HepG2 (cell line): ENCODE measurements around the gene MCM8. TPM values are rescaled to one million over a fixed set of nuclear protein-coding genes. Genes with fewer than 3 reads are reported as not detected.
A peak's percentile ranks its signal among the peaks of the same experiment; 100 is the strongest.

Experiments
- FOXO1 ChIP-seq: sonication (generic); formaldehyde crosslinking; IDR thresholded peaks from 2 replicates; pipeline ENCODE4 v1.4.0; 2020; ENCODE audit warnings: missing genetic modification reagents
- KLF9 ChIP-seq: IDR thresholded peaks from 2 replicates; pipeline ENCODE4 v1.6.1; 2016; ENCODE audit warnings: low read depth
- NCOA2 ChIP-seq: sonication (generic); formaldehyde crosslinking; IDR thresholded peaks from 2 replicates; pipeline ENCODE4 v1.8.0; 2022; ENCODE audit warnings: inconsistent platforms
- NFE2L2 ChIP-seq: fragments of 150-350 bp; IDR thresholded peaks from 2 replicates; pipeline ENCODE4 v1.6.1; 2014; ENCODE audit warnings: low read length
- RBM39 ChIP-seq: fragments of 200-400 bp; formaldehyde crosslinking; IDR thresholded peaks from one replicate; pipeline ENCODE4 v1.6.1; 2018; ENCODE audit warnings: antibody characterized with exemption, mild to moderate bottlenecking, low read depth, low read length; ENCODE audit not compliant: poor library complexity, severe bottlenecking
- SALL2 ChIP-seq: sonication (generic); formaldehyde crosslinking; IDR thresholded peaks from 2 replicates; pipeline ENCODE4 v1.8.1; 2023; ENCODE audit warnings: mild to moderate bottlenecking, missing genetic modification reagents, inconsistent platforms
- SP1 ChIP-seq, 2 experiments: fragments of 450-650 bp in 1 of 2; sonication (generic) in 1 of 2; formaldehyde crosslinking in 1 of 2; IDR thresholded peaks; 2 replicates each; pipeline versions ENCODE4 v1.4.0 to v1.6.1; 2016 to 2020; ENCODE audit warnings: missing genetic modification reagents in 1 of 2
- ZFP82 ChIP-seq: sonication (generic); formaldehyde crosslinking; IDR thresholded peaks from 2 replicates; pipeline ENCODE4 v1.5.1; 2020; ENCODE audit warnings: mild to moderate bottlenecking, missing genetic modification reagents, borderline replicate concordance
- ZNF224 ChIP-seq: sonication (generic); formaldehyde crosslinking; IDR thresholded peaks from 2 replicates; pipeline ENCODE4 v1.5.0; 2020; ENCODE audit warnings: mild to moderate bottlenecking, missing genetic modification reagents
- ZNF605 ChIP-seq: sonication (generic); formaldehyde crosslinking; IDR thresholded peaks from 2 replicates; pipeline ENCODE4 v1.8.0; 2022; ENCODE audit warnings: mild to moderate bottlenecking, missing genetic modification reagents
- ZNF615 ChIP-seq: sonication (generic); formaldehyde crosslinking; IDR thresholded peaks from 2 replicates; pipeline ENCODE4 v1.5.0; 2020; ENCODE audit warnings: mild to moderate bottlenecking, missing genetic modification reagents, borderline replicate concordance
- polyA plus RNA-seq, 8 experiments: library from polyadenylated mRNA; depleted of rRNA in 3 of 8; stranded (reverse) in 7 of 8; unstranded in 1 of 8; fragments of >200 nt; fragmentation: Illumina TruSeq in 4 of 8; extraction: Trizol in 4 of 8; gene quantifications; 2 replicates each; pipeline versions ENCODE4 v1.2.1 to v1.2.3, GENCODE V29; 2011 to 2016; ENCODE audit warnings: low read depth in 4 of 8, missing spikeins in 1 of 8, mixed read lengths in 1 of 8; ENCODE audit not compliant: insufficient read depth in 1 of 8
- total RNA-seq, 5 experiments: library from RNA; depleted of rRNA; stranded (reverse); fragments of >200 nt; fragmentation: Illumina TruSeq; extraction: Trizol; gene quantifications; 2 replicates each; pipeline ENCODE4 v1.2.3, GENCODE V29; 2016; ENCODE audit warnings: low read depth in 1 of 5
- TF ChIP-seq, protein P1 (sequence below): IDR thresholded peaks from 2 replicates; pipeline ENCODE4 v1.6.1; 2018; ENCODE audit warnings: missing genetic modification reagents
- TF ChIP-seq, protein P2 (sequence below): sonication (generic); formaldehyde crosslinking; IDR thresholded peaks from 2 replicates; pipeline ENCODE4 v1.5.0; 2020; ENCODE audit warnings: mild to moderate bottlenecking, missing genetic modification reagents
- TF ChIP-seq, protein P3 (sequence below): sonication (generic); formaldehyde crosslinking; IDR thresholded peaks from 2 replicates; pipeline ENCODE4 v1.4.0; 2020; ENCODE audit warnings: mild to moderate bottlenecking, missing genetic modification reagents
- TF ChIP-seq, protein P4 (sequence below): IDR thresholded peaks from 2 replicates; pipeline ENCODE4 v1.6.1; 2016; ENCODE audit warnings: control low read depth
- TF ChIP-seq, protein P5 (sequence below): sonication (generic); formaldehyde crosslinking; IDR thresholded peaks from 2 replicates; pipeline ENCODE4 v1.9.0; 2021; ENCODE audit warnings: missing genetic modification reagents, mild to moderate bottlenecking, borderline replicate concordance
- TF ChIP-seq, protein P6 (sequence below): IDR thresholded peaks from 2 replicates; pipeline ENCODE4 v1.6.1; 2016; ENCODE audit warnings: missing compliant biosample characterization, missing genetic modification reagents, borderline replicate concordance
- TF ChIP-seq, protein P7 (sequence below), 2 experiments: sonication (generic) in 1 of 2; formaldehyde crosslinking in 1 of 2; IDR thresholded peaks; 2 replicates each; pipeline versions ENCODE4 v1.5.1 to v1.6.1; 2011 to 2020; ENCODE audit warnings: borderline replicate concordance in 1 of 2, low read depth in 1 of 2, low read length in 1 of 2, mild to moderate bottlenecking in 1 of 2, missing genetic modification reagents in 1 of 2, moderate library complexity in 1 of 2

Gene MCM8
- total and polyA plus RNA-seq, 2 of the 13 experiments (the other 11 are each of a cell fraction or from before 2014, with no cell fraction given), result 11.5 to 59.3 TPM

DNA sequence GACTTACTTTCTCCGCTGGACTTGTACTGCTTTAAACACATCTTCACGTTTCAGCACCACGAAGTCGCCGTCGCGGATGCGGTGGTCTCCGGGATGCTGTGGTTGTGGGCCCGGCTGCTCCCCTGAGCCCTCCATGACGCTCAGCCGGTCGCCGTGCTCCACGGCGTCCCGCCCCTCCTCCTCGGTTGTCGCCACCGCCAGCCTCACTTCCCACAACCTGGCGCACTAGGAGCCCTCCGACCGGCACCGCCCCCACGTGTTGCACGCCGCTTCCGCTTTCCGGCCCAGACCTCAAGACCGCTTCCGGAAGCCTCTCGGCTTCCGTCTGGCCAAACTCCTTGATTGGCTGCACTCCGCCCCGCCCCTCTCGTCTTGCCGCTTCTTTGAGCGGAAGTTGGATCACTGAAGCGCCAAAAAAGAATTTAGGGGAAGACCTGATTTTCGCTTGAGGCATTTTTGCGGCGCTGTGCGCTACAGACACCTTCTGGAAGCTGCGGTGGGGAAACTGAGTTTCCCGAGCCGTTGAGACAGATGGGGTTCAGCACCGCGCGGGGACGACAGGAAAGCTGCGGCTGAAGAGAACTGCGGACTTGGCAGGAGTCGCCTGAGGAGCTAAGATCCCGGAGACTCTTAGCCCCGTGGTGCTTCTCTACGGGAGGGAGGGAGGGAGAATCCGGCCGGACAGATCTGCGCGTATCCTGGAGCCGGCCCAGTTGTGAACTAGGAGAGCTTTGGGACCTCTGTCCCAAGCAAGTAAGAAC, at the start of gene MCM8, which contains the start of gene TRMT6 (continued):
- peak; percentile 90; the same call in 1 of the 2 replicates for TF ChIP-seq ZNF615 (CRISPR knock-in tag)
- TF ChIP-seq, protein P1, sequence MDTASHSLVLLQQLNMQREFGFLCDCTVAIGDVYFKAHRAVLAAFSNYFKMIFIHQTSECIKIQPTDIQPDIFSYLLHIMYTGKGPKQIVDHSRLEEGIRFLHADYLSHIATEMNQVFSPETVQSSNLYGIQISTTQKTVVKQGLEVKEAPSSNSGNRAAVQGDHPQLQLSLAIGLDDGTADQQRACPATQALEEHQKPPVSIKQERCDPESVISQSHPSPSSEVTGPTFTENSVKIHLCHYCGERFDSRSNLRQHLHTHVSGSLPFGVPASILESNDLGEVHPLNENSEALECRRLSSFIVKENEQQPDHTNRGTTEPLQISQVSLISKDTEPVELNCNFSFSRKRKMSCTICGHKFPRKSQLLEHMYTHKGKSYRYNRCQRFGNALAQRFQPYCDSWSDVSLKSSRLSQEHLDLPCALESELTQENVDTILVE, result peak; percentile 96
- TF ChIP-seq, protein P2, sequence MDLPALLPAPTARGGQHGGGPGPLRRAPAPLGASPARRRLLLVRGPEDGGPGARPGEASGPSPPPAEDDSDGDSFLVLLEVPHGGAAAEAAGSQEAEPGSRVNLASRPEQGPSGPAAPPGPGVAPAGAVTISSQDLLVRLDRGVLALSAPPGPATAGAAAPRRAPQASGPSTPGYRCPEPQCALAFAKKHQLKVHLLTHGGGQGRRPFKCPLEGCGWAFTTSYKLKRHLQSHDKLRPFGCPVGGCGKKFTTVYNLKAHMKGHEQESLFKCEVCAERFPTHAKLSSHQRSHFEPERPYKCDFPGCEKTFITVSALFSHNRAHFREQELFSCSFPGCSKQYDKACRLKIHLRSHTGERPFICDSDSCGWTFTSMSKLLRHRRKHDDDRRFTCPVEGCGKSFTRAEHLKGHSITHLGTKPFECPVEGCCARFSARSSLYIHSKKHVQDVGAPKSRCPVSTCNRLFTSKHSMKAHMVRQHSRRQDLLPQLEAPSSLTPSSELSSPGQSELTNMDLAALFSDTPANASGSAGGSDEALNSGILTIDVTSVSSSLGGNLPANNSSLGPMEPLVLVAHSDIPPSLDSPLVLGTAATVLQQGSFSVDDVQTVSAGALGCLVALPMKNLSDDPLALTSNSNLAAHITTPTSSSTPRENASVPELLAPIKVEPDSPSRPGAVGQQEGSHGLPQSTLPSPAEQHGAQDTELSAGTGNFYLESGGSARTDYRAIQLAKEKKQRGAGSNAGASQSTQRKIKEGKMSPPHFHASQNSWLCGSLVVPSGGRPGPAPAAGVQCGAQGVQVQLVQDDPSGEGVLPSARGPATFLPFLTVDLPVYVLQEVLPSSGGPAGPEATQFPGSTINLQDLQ (CRISPR knock-in tag), result no peak
- peak; percentile 93 for TF ChIP-seq SALL2
- no peak for TF ChIP-seq ZFP82 (CRISPR knock-in tag)
- no peak for TF ChIP-seq SP1 (IDR thresholded peaks at IDR 0.05)
- TF ChIP-seq SP1 (CRISPR knock-in tag; IDR thresholded peaks at IDR 0.05), result peak; percentile 92
- TF ChIP-seq, protein P3, sequence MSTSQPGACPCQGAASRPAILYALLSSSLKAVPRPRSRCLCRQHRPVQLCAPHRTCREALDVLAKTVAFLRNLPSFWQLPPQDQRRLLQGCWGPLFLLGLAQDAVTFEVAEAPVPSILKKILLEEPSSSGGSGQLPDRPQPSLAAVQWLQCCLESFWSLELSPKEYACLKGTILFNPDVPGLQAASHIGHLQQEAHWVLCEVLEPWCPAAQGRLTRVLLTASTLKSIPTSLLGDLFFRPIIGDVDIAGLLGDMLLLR (CRISPR knock-in tag), result peak; percentile 100
- TF ChIP-seq, protein P4, sequence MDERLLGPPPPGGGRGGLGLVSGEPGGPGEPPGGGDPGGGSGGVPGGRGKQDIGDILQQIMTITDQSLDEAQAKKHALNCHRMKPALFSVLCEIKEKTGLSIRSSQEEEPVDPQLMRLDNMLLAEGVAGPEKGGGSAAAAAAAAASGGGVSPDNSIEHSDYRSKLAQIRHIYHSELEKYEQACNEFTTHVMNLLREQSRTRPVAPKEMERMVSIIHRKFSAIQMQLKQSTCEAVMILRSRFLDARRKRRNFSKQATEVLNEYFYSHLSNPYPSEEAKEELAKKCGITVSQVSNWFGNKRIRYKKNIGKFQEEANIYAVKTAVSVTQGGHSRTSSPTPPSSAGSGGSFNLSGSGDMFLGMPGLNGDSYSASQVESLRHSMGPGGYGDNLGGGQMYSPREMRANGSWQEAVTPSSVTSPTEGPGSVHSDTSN (CRISPR knock-in tag), result peak; percentile 72
- TF ChIP-seq, protein P5, sequence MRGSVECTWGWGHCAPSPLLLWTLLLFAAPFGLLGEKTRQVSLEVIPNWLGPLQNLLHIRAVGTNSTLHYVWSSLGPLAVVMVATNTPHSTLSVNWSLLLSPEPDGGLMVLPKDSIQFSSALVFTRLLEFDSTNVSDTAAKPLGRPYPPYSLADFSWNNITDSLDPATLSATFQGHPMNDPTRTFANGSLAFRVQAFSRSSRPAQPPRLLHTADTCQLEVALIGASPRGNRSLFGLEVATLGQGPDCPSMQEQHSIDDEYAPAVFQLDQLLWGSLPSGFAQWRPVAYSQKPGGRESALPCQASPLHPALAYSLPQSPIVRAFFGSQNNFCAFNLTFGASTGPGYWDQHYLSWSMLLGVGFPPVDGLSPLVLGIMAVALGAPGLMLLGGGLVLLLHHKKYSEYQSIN (CRISPR knock-in tag), result no peak
- TF ChIP-seq, protein P6, sequence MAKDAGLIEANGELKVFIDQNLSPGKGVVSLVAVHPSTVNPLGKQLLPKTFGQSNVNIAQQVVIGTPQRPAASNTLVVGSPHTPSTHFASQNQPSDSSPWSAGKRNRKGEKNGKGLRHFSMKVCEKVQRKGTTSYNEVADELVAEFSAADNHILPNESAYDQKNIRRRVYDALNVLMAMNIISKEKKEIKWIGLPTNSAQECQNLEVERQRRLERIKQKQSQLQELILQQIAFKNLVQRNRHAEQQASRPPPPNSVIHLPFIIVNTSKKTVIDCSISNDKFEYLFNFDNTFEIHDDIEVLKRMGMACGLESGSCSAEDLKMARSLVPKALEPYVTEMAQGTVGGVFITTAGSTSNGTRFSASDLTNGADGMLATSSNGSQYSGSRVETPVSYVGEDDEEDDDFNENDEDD (CRISPR knock-in tag), result peak; percentile 100
- TF ChIP-seq, protein P7, sequence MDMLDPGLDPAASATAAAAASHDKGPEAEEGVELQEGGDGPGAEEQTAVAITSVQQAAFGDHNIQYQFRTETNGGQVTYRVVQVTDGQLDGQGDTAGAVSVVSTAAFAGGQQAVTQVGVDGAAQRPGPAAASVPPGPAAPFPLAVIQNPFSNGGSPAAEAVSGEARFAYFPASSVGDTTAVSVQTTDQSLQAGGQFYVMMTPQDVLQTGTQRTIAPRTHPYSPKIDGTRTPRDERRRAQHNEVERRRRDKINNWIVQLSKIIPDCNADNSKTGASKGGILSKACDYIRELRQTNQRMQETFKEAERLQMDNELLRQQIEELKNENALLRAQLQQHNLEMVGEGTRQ (IDR thresholded peaks at IDR 0.05; ENCODE audit: low read depth, low read length), result peak; percentile 91
- TF ChIP-seq, protein P7 (CRISPR knock-in tag; IDR thresholded peaks at IDR 0.05; ENCODE audit: borderline replicate concordance), result peak; percentile 93; the same call in 1 of the 2 replicates
- TF ChIP-seq KLF9 (CRISPR knock-in tag), result peak; percentile 99
- peak; percentile 98 for TF ChIP-seq ZNF605
- peak; percentile 79 for TF ChIP-seq FOXO1 (CRISPR knock-in tag)
- TF ChIP-seq NFE2L2, result no peak
- peak; percentile 97 for TF ChIP-seq RBM39
- TF ChIP-seq ZNF224, result no peak; the same call in 1 of the 2 replicates
- peak; percentile 74 for TF ChIP-seq NCOA2 (CRISPR knock-in tag)
